ENCODE measurements around the gene UBE2O.
A peak's percentile ranks its signal among the peaks of the same experiment; 100 is the strongest.

The UBE2O gene

GRCh38 chr17:76499267-76499667, 46.3 kb upstream of the UBE2O start:
- Mint-ChIP-seq H3K4me3 (peak overlapping the region in 2 of 3 experiments; percentile 7 to 26), H3K36me3 (ENCODE audit: low read depth) (no peaks in the 10 kb centered on the region), H3K27ac (no peak overlapping the region), H3K4me1 (peaks cover 25% of the 10 kb centered on the region), H3K27me3 (ENCODE audit: low read depth) (peaks cover 40% of the 10 kb centered on the region), H3K9me3 (no peaks in the 10 kb centered on the region)
- TF ChIP-seq, protein P1, sequence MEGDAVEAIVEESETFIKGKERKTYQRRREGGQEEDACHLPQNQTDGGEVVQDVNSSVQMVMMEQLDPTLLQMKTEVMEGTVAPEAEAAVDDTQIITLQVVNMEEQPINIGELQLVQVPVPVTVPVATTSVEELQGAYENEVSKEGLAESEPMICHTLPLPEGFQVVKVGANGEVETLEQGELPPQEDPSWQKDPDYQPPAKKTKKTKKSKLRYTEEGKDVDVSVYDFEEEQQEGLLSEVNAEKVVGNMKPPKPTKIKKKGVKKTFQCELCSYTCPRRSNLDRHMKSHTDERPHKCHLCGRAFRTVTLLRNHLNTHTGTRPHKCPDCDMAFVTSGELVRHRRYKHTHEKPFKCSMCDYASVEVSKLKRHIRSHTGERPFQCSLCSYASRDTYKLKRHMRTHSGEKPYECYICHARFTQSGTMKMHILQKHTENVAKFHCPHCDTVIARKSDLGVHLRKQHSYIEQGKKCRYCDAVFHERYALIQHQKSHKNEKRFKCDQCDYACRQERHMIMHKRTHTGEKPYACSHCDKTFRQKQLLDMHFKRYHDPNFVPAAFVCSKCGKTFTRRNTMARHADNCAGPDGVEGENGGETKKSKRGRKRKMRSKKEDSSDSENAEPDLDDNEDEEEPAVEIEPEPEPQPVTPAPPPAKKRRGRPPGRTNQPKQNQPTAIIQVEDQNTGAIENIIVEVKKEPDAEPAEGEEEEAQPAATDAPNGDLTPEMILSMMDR (IDR thresholded peaks at IDR 0.05; ENCODE audit: unreplicated experiment in 3 of 3): no peak

DNA sequence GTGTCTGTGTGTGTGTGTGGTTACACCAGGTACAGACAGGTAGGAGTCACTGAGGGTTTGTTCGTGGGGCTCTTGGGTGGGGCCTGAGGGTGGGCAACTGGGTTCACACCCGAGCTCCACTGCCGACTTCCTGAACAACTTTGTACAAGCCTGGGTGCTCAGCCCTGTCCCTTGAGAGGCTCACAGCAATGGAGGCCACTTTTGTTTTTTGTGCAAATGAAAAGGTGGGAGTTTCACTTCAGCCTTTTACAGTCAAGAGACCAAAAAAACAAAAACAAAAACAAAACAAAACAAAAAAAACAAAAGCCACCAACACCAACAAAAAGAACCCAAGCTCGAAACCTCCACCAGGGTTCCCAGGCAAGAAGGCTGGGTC, 45.9 kb upstream of the UBE2O start:
- no peaks in the 10 kb centered on the region for H3K9me3 Mint-ChIP-seq
- H3K27ac Mint-ChIP-seq: peak overlapping the region; percentile 61 to 94 (median 83)
- H3K4me3 Mint-ChIP-seq: peak overlapping the region; percentile 58 to 73 (median 63)
- peaks cover 36% of the 10 kb centered on the region for H3K27me3 Mint-ChIP-seq (ENCODE audit: low read depth)
- peaks cover 25% of the 10 kb centered on the region for H3K4me1 Mint-ChIP-seq
- TF ChIP-seq, protein P1 (IDR thresholded peaks at IDR 0.05; ENCODE audit: unreplicated experiment in 3 of 3): no peak
- no peaks in the 10 kb centered on the region for H3K36me3 Mint-ChIP-seq (ENCODE audit: low read depth)

DNA sequence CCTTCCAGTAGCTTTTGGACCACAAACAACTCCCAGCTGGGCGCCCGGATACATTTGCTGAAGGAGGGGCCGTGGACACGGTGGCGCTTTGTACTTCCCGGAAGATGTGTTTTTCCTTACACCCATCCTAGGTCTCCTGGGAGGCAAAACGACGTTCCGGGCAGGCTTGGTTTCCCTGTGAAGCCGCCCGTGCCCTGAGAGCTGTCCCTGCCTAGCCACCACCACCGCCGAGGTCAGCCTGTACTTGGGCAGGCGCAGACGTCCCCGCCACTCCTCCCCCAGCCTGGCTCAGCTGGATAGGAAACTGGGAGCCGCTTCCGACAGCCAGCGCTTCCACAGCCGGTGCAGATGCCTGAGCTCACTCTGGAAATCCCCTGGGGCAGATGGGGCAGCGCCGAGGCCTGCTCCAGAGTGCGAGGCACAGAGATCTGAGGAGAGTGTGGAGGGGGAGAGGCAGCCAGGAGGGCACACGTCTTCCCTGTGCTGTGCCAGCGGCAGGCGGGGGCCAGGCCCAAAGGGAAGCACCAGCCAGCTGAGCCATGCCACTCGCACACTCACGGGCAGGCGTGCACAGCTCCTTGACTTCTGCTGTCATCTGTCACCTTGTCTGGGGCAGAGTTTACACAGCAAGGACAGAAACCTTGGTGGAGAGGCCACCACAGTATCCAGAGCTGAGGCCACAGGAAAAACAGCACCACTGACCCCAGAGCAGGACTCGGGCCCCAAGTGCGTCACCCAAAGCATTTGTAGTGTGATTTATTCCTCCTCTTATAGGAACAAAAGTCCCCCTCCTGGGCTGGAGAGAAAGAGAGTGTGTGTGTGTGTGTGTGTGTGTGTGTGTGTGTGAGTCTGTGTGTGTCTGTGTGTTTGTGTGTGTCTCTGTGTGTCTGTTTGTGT, 45.3 kb upstream of the UBE2O start:
- peak overlapping the region; percentile 61 to 94 (median 83) for H3K27ac Mint-ChIP-seq
- peaks cover 32% of the 10 kb centered on the region for H3K27me3 Mint-ChIP-seq (ENCODE audit: low read depth)
- peak overlapping the region; percentile 58 to 73 (median 63) for H3K4me3 Mint-ChIP-seq
- peaks cover 28% of the 10 kb centered on the region for H3K4me1 Mint-ChIP-seq
- H3K9me3 Mint-ChIP-seq: no peaks in the 10 kb centered on the region
- TF ChIP-seq, protein P1 (IDR thresholded peaks at IDR 0.05; ENCODE audit: unreplicated experiment in 3 of 3): no peak
- H3K36me3 Mint-ChIP-seq (ENCODE audit: low read depth): no peaks in the 10 kb centered on the region

DNA sequence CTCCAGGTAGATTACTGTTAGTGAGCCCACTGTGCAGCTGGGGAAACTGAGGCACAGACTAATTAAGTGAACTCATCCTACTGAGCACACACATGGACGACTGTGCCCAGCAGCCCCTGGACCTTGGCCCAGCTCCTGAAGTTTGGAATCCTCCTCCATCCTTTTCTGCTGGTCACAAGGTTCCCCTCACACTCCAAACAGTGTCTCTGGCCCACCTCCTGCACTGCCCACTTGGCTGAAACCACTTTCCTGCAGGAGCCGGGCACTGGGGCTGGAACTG, 44.7 kb upstream of the UBE2O start:
- Mint-ChIP-seq H3K27ac (peak overlapping the region in 1 of 3 experiments; percentile 61), H3K4me1 (peaks cover 33% of the 10 kb centered on the region), H3K4me3 (no peak overlapping the region), H3K9me3 (no peaks in the 10 kb centered on the region), H3K36me3 (ENCODE audit: low read depth) (no peaks in the 10 kb centered on the region), H3K27me3 (ENCODE audit: low read depth) (peaks cover 27% of the 10 kb centered on the region)
- TF ChIP-seq, protein P1 (IDR thresholded peaks at IDR 0.05; ENCODE audit: unreplicated experiment in 3 of 3): no peak

DNA sequence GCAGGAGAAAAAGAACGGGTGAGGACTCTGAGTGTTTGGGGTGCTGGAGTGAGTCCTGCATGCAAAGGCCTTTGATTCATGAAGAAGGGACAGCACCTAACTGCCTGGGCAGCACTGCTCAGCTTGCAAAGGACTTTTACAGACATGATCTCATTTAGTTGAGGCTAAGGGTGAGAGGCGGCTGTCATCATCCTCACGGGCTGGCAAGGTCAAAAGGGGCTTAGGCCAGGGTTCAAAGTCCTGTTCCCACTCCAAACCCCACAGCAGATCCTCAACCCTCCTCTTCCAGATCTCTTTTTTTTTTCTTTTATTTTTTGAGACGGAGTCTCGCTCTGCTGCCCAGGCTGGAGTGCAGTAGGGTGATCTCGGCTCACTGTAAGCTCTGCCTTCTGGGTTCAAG, 43.5 kb upstream of the UBE2O start:
- H3K9me3 Mint-ChIP-seq: no peaks in the 10 kb centered on the region
- peaks cover 32% of the 10 kb centered on the region for H3K4me1 Mint-ChIP-seq
- H3K36me3 Mint-ChIP-seq (ENCODE audit: low read depth): no peaks in the 10 kb centered on the region

More for the DNA sequence above, 43.5 kb upstream of the UBE2O start:
- no peak overlapping the region for H3K27ac Mint-ChIP-seq
- peaks cover 28% of the 10 kb centered on the region for H3K27me3 Mint-ChIP-seq (ENCODE audit: low read depth)
- TF ChIP-seq, protein P1 (IDR thresholded peaks at IDR 0.05; ENCODE audit: unreplicated experiment in 3 of 3): no peak
- no peak overlapping the region for H3K4me3 Mint-ChIP-seq
